Nephron progenitor cell (in vitro differentiated cells): ENCODE results near the gene HPCAL1.

Experiments
- DNase-seq: peaks from one replicate; pipeline ENCODE4 v3.0.0; 2021
- H3K27ac Mint-ChIP-seq: 2 replicates; pipeline ENCODE4 v1.8.0; 2021; ENCODE audit warnings: mild to moderate bottlenecking, moderate library complexity, mixed read lengths
- H3K27me3 Mint-ChIP-seq: 2 replicates; pipeline ENCODE4 v1.8.0; 2021; ENCODE audit warnings: mild to moderate bottlenecking, low read depth, mixed read lengths; ENCODE audit not compliant: poor library complexity
- H3K36me3 Mint-ChIP-seq: 2 replicates; pipeline ENCODE4 v1.8.0; 2021; ENCODE audit warnings: low read depth, mixed read lengths
- H3K4me1 Mint-ChIP-seq: 2 replicates; pipeline ENCODE4 v1.8.0; 2021; ENCODE audit warnings: mixed read lengths
- H3K4me3 Mint-ChIP-seq: 2 replicates; pipeline ENCODE4 v1.8.0; 2021; ENCODE audit warnings: mild to moderate bottlenecking, moderate library complexity, mixed read lengths
- H3K9me3 Mint-ChIP-seq: 2 replicates; pipeline ENCODE4 v1.8.0; 2021; ENCODE audit warnings: mild to moderate bottlenecking, moderate library complexity, mixed read lengths
- TF ChIP-seq, protein P1 (sequence below): fragments of 200-600 bp; sonication (generic); IDR thresholded peaks from 2 replicates; pipeline ENCODE4 v1.5.0; 2021; ENCODE audit warnings: antibody characterized with exemption

HPCAL1 gene

DNA sequence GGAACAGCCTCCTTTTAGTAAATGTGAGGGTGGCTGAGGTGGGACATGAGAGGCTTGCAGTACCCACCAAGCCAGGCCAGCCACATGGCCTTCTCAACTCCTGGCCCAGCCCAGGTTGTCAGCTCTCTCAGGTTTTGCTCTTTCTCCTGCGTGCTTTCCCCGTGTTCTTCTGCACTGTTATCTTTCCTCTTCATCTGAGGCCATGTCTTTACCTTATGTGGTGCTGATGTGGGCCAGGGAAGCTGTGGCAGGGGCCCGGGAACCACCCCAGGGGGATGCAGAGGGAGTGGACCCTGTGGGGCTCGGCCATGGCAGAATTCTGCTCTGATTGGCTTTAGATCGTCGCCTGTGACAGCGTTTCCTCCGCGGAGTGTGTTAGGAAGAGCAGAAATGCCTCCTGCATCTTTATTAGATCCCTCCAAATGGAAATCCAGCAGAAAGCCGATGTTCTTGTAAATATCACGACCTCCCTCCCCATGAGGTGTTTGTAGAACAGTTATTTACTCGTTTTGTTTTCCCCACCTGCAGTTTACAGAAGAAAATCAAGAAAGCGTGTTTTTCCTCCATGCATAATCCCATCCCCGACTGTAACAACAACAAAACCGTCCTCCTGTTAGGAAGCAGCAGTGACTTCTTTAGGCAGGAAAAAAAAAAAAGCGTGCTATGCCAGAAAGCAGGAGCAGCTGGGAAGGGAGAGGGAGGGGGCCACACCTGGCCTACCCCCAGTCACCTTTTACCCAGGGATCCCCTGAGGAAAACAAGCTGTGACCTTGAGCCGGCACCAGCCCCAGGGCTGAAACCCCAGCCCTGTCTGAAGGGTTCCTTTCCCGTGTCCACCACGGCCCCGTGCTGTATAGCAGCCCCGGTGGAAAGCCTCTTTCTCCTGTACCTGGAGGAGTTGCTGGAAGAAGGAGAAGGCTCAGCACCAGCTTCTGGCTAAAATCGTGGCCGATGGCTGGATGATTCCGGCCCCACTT, 54.8 kb downstream of the HPCAL1 start:
- DNase-seq, result no peak
- H3K27ac Mint-ChIP-seq, result no peak overlapping the region
- H3K27me3 Mint-ChIP-seq, result peaks cover 7% of the 10 kb centered on the region
- TF ChIP-seq, protein P1, sequence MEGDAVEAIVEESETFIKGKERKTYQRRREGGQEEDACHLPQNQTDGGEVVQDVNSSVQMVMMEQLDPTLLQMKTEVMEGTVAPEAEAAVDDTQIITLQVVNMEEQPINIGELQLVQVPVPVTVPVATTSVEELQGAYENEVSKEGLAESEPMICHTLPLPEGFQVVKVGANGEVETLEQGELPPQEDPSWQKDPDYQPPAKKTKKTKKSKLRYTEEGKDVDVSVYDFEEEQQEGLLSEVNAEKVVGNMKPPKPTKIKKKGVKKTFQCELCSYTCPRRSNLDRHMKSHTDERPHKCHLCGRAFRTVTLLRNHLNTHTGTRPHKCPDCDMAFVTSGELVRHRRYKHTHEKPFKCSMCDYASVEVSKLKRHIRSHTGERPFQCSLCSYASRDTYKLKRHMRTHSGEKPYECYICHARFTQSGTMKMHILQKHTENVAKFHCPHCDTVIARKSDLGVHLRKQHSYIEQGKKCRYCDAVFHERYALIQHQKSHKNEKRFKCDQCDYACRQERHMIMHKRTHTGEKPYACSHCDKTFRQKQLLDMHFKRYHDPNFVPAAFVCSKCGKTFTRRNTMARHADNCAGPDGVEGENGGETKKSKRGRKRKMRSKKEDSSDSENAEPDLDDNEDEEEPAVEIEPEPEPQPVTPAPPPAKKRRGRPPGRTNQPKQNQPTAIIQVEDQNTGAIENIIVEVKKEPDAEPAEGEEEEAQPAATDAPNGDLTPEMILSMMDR, result no peak
- no peaks in the 10 kb centered on the region for H3K36me3 Mint-ChIP-seq
- H3K4me1 Mint-ChIP-seq, result peaks cover 38% of the 10 kb centered on the region
- no peak overlapping the region for H3K4me3 Mint-ChIP-seq
- H3K9me3 Mint-ChIP-seq, result no peaks in the 10 kb centered on the region

DNA sequence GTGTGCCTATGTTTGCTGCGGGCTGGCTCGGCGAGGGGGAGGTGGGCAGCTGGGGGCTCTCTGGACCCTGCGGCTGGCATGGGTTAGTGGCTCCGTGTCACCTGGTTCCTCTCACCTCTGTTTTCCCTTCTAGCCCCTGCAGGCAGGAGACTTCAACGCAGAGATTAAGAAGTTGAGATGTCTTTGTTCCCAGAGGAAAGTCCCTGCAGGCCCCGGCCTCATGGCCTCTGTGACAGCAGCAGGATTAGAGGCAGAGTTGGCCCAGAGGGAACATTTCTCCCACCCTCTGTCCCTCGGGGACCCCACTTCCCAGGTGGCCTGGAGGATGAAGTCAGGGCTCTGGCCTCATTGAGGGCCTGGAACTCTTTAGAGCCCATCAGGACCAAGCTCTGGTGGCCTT, 56.5 kb downstream of the HPCAL1 start:
- DNase-seq, result no peak
- peaks cover 7% of the 10 kb centered on the region for H3K27me3 Mint-ChIP-seq
- H3K4me3 Mint-ChIP-seq, result no peak overlapping the region
- H3K4me1 Mint-ChIP-seq, result peaks cover 33% of the 10 kb centered on the region
- H3K27ac Mint-ChIP-seq, result no peak overlapping the region
- no peaks in the 10 kb centered on the region for H3K36me3 Mint-ChIP-seq
- H3K9me3 Mint-ChIP-seq, result no peaks in the 10 kb centered on the region
- TF ChIP-seq, protein P1, result no peak

DNA sequence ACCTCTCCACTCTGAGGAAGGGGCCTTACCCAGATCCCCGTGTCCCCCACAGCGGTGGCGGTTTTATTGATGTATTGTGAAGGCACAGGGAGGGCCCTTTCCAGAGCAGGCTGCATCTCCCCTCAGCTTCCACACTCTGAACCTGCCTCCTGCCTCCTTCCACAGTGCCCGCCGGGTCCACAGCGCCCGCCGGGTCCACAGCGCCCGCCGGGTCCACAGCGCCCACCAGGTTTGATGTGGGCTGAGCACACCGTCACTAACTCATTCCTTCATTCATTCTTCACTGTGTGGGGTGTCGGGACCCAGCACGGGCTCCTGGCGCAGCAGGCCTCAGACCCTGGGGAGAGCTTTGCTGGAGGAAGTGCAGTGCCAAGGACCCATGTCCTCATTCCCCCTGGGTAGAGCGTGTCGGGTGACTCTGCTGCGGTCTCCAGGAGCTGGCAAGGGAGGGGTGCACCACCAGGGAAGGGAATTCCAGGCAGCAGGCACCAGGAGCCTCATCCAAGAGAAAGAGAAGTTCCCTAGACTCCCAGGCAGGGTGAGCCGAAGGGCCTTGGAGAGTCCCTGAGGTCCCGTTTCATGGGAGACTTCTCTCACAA, 57.1 kb downstream of the HPCAL1 start:
- H3K36me3 Mint-ChIP-seq, result no peaks in the 10 kb centered on the region
- peaks cover 31% of the 10 kb centered on the region for H3K4me1 Mint-ChIP-seq
- DNase-seq, result no peak
- H3K9me3 Mint-ChIP-seq, result no peaks in the 10 kb centered on the region
- TF ChIP-seq, protein P1, result no peak
- no peak overlapping the region for H3K27ac Mint-ChIP-seq
- H3K4me3 Mint-ChIP-seq, result no peak overlapping the region
- H3K27me3 Mint-ChIP-seq, result peaks cover 7% of the 10 kb centered on the region

DNA sequence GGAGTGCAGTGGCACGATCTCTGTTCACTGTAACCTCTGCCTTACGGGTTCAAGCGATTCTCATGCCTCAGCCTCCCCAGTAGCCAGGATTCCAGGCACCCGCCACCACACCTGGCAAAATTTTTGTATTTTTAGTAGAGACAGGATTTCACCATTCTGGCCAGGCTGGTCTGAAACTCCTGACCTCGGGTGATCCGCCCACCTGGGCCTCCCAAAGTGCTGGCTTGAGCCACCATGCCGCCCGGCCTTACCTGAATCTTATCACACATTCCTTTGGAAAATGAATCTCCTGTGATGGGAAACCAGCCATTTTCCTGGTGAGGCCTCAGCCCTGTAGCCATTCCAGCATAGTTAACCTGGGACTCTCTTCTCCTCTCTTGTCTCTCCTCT, 57.8 kb downstream of the HPCAL1 start:
- H3K4me1 Mint-ChIP-seq, result peaks cover 28% of the 10 kb centered on the region
- peak overlapping the region; percentile 2 for H3K27ac Mint-ChIP-seq
- TF ChIP-seq, protein P1, result no peak
- DNase-seq, result no peak
- peaks cover 7% of the 10 kb centered on the region for H3K27me3 Mint-ChIP-seq
- H3K9me3 Mint-ChIP-seq, result no peaks in the 10 kb centered on the region
- no peaks in the 10 kb centered on the region for H3K36me3 Mint-ChIP-seq
- no peak overlapping the region for H3K4me3 Mint-ChIP-seq

DNA sequence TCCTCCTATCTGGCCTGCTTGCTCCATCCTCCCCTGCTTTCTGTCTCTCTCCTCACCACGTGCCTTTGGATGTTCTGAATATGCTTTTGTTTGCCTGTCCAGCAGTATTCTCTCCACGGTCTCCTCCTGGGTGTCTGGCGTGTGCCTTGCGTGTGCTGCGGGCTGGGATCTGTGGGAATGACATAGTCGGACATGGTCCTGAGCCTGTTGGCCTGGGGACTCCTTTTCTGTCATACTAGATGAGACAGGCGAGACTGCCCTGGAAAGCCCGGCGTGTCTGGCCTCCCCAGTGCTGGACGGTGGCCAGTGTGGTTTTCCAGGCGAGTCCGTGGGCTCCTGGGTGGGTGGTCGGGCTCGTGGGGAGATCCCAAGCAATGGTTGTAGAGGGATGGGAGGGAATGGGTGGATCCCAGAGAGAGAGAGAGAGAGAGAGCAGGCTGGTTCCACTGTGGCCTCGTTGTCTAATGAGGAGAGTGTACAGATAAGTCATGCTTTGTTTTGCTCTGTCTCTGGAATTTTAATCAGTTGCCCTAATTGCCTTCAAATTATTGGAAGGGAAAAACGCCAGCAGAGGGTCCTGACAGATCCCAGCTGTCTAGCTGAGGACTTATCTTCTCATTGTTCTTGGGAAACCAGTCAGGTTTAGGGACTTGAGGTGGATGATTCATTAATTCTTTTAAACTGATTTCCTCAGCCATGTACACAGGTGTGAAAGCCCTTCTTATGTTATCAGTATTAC, 58.3 kb downstream of the HPCAL1 start:
- TF ChIP-seq, protein P1, result no peak
- Mint-ChIP-seq H3K4me3 (no peak overlapping the region), H3K27me3 (peaks cover 6% of the 10 kb centered on the region), H3K36me3 (no peaks in the 10 kb centered on the region), H3K27ac (peak overlapping the region; percentile 2), H3K4me1 (peaks cover 23% of the 10 kb centered on the region), H3K9me3 (no peaks in the 10 kb centered on the region)
- DNase-seq, result no peak
